Measurements from ENCODE around the gene SLK. TPM values are rescaled to one million over a fixed set of nuclear protein-coding genes. Genes with fewer than 3 reads are reported as not detected.

Gene SLK
- total RNA-seq, 2 experiments from 2014 or later: 20.2 to 32.5 TPM

DNA sequence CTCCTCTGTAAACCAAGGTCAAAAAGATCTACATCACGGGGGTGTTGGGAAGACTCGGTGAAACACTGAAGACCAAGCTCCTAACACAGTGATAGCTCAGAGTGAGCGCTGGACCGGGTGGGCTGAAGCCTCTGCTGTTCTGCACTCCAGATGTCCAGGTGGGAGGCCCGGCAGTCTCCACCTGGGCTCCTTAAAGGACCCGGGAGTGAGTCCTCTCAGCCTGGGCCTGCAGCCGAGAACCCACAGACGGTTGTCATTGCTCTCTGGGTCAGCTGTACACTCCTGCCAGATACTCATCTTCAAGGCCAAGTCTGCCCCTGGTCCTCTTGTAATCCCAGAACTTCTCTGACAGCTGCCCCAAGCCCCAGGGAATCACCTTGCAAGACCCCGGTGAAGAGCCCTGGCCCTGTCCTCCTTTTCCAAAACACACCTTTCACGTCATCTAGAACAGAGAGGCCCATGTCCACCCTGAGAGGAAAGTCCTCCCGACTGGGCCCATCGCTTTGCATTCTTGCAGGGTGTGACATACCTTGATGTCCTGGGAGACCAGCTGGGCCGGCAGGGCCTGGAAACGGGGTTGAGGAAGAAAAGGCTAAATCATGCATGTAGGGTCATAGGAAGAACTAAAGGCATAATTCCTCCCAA is 75.1 kb downstream of the SLK start:
- ATAC-seq (no peak), DNase-seq (no peak)
- no peak overlapping the region for H3K4me3 Mint-ChIP-seq
- no peaks in the 10 kb centered on the region for H3K27me3 Mint-ChIP-seq
- intact Hi-C loops (cut with DNase I, micrococcal nuclease): loop anchor here in 1 of 2 experiments (10.0 kb wide), 1 partner anchor 163 kb away; no protein-coding TSS in a partner anchor
- no peaks in the 10 kb centered on the region for H3K36me3 Mint-ChIP-seq (ENCODE audit: low read depth)
- H3K4me1 Mint-ChIP-seq: no peaks in the 10 kb centered on the region
- ChIA-PET POLR2A (no interaction called here), CTCF (interaction anchor here (0.5 to 1.0 kb wide), 2 partner anchors 79 to 158 kb away, joined by 3 read pairs; no protein-coding TSS in a partner anchor)
- H3K27ac Mint-ChIP-seq: no peak overlapping the region
- no peaks in the 10 kb centered on the region for H3K9me3 Mint-ChIP-seq (ENCODE audit: low read depth)

DNA sequence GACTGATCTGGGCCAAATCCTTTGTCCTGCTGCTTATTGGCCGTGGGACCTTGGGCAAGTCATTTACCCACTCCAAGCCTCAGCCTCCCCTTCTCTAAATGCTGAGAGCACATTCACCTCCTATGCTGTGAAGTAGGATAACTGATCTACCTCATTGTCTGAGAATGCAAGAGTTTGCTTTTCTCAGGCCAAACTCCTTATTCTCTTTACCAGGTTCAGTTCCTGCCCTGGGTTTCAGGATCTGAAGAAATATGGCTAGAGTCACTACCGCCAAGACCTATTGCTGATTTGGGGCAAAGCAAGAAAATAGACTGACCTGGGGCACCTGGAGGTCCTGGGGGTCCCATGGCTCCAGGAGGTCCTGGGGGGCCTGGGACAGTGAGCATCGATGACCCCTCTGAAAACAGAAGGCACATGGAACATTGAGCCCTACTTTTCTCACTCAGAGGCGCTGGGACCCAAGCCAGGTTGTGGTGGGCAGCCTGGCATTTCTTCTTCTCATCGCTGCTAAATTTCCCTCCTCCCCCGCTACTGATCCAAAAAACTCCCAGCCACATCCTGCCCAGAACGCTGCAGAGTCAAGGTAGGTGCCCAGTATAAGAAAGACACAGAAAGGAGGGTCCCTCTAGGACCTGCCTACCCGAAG is 76.4 kb downstream of the SLK start:
- Mint-ChIP-seq H3K27me3 (peaks cover under 1% of the 10 kb centered on the region), H3K4me1 (no peaks in the 10 kb centered on the region), H3K4me3 (no peak overlapping the region), H3K27ac (no peak overlapping the region), H3K9me3 (ENCODE audit: low read depth) (no peaks in the 10 kb centered on the region), H3K36me3 (ENCODE audit: low read depth) (no peaks in the 10 kb centered on the region)
- DNase-seq (no peak), ATAC-seq (no peak)
- POLR2A ChIA-PET: no interaction called here
- intact Hi-C loops (cut with DNase I, micrococcal nuclease): loop anchor here in 1 of 2 experiments (10.0 kb wide), 1 partner anchor 161 kb away; no protein-coding TSS in a partner anchor
- CTCF ChIA-PET: interaction anchor here (0.8 kb wide), 1 partner anchor 16 kb away, joined by 3 read pairs; no protein-coding TSS in a partner anchor

DNA sequence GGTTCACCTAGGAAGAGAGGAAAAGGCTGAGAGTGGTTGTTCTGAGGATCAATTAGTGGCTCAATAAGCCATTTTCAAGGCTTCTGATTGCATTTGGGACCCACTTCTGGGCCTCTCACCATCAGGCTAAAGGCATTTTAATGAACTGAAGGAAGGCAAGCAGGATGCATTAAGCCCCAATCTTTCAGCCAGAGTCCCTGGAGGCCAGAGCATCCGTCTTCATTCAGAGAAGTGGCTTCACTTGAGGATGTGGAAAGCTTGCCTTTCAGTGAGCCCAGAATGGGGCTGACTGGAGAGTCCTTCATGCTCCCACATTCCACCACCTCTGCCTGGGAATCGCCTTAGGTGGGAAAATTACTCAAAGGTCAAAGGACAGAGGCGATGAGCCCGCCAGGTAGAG is 76.9 kb downstream of the SLK start:
- no peak overlapping the region for H3K4me3 Mint-ChIP-seq
- intact Hi-C loops (cut with DNase I, micrococcal nuclease): loop anchor here in 1 of 2 experiments (10.0 kb wide), 1 partner anchor 161 kb away; no protein-coding TSS in a partner anchor
- H3K27me3 Mint-ChIP-seq: peaks cover 2% of the 10 kb centered on the region
- H3K9me3 Mint-ChIP-seq (ENCODE audit: low read depth): no peaks in the 10 kb centered on the region
- H3K4me1 Mint-ChIP-seq: no peaks in the 10 kb centered on the region
- H3K36me3 Mint-ChIP-seq (ENCODE audit: low read depth): no peaks in the 10 kb centered on the region
- no peak for DNase-seq
- no peak overlapping the region for H3K27ac Mint-ChIP-seq
- CTCF ChIA-PET: interaction anchor here (0.8 kb wide), 1 partner anchor 16 kb away, joined by 3 read pairs; no protein-coding TSS in a partner anchor
- ATAC-seq: no peak
- POLR2A ChIA-PET: no interaction called here

DNA sequence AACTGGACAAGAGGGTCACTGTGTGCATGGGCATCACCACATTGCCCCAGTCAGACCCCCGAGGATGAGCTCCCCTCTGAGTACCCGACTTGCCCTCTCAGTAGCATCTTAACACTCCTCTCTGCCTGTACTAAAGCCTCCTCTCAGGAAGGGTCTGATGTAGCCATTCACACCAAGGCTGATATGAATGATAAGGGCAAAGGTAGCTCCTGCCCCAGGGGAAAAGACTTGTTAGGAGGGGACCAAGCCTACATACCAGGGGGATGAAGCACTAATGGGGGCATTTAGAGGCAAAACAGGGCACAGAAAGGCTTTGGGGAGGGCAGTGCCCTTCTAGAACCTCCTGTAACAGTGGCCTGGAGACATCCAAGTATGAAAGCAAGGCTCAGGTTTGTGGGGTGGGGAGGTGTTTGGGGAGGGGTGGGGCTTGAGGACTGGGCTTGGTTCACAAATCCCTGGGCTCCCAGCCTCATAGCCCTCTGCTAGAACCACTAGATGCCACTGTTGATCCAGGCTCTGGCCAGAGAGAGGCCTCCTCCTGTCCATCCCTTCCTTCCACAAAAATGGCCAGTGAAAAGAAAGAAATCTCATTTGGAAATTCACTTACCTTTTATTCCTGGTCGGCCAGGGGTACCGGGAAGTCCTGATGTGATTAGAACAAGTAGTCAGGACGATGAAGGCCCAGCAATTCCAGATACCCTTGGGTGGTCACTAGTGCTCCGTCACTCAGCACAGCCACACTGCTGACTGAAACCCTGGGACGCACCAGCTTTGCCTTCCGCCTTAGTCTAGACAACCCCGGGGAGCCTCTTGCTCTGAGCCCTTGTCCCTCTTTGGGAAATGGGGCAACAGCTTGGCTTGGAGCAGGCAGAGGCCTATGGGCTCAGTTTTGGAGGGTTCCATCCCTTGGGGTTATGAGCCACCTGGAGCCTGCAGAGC is 78.5 kb downstream of the SLK start:
- CTCF ChIA-PET: interaction anchor here (0.7 to 1.4 kb wide), 3 partner anchors 36 to 157 kb away, joined by 3 to 6 read pairs (median 3); no protein-coding TSS in a partner anchor
- H3K4me1 Mint-ChIP-seq: peaks cover 5% of the 10 kb centered on the region
- no peak overlapping the region for H3K27ac Mint-ChIP-seq
- intact Hi-C loops (cut with DNase I, micrococcal nuclease): loop anchor here (5.0 to 10.0 kb wide), 2 partner anchors 159 to 162 kb away; no protein-coding TSS in a partner anchor
- peaks cover 2% of the 10 kb centered on the region for H3K27me3 Mint-ChIP-seq
- ATAC-seq (peak; percentile 64), DNase-seq (peak; percentile 39)
- POLR2A ChIA-PET: no interaction called here
- no peaks in the 10 kb centered on the region for H3K9me3 Mint-ChIP-seq (ENCODE audit: low read depth)
- no peaks in the 10 kb centered on the region for H3K36me3 Mint-ChIP-seq (ENCODE audit: low read depth)
- H3K4me3 Mint-ChIP-seq: no peak overlapping the region

DNA sequence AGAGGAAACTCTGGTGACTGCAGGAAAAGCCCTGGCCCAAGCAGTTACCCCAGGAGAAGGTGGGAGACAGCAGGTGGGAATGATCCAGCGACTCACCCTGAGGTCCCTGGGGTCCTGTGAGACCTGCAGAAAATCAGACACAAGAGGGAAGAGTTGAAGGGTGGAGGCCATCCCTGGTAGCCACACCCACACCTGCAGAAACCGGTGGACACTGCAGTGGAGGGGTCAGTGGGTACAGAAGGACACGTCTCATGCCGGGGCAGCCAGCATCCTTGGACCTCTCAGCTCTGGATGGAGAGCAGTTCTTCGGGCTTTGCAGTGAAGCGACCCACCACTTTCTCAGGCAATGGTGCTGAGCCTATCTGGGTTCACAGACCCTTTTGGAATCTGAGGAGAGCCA is 79.7 kb downstream of the SLK start:
- intact Hi-C loops (cut with DNase I, micrococcal nuclease): loop anchor here (5.0 to 10.0 kb wide), 2 partner anchors 158 to 161 kb away; no protein-coding TSS in a partner anchor
- ATAC-seq: no peak
- Mint-ChIP-seq H3K27ac (no peak overlapping the region), H3K36me3 (ENCODE audit: low read depth) (no peaks in the 10 kb centered on the region), H3K27me3 (peaks cover 2% of the 10 kb centered on the region), H3K4me1 (peaks cover 5% of the 10 kb centered on the region), H3K4me3 (no peak overlapping the region), H3K9me3 (ENCODE audit: low read depth) (no peaks in the 10 kb centered on the region)
- DNase-seq: no peak
- CTCF ChIA-PET: no interaction called here
- POLR2A ChIA-PET: no interaction called here

DNA sequence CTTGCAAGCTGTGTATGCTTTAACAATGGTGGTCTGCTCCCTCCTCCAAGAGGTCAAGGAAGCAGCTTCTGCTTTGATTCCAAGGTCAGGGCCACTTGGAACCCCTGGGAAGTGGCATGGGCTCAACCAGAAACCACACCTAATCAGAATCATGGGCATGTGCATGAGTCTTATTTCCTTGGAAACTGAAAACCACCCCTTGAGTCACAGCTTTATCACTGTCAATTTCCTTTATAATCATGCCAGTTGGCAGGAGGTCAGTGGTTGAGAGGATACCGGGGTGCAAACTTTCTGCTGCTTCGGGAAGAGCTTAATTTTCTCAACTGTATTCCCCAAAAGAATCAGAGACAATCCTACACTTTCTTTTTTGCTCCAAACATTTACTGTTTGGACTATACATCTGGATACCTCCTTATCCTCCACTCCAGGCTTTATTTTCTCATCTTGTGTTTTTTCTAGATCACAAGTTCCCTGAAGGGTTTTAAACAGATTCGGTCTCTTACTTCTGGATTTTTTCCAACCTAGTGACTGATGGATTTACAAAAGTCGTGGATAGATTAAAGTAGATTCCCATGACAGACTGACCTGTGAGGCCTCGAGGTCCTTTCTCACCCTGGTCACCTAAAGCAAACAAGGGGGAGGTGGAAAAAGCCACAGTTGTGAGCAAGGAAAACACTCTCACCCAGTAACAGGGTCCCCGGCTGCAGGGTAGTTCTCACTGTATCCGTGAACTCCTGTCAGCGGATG is 82.7 kb downstream of the SLK start:
- Mint-ChIP-seq H3K9me3 (ENCODE audit: low read depth) (no peaks in the 10 kb centered on the region), H3K36me3 (ENCODE audit: low read depth) (no peaks in the 10 kb centered on the region), H3K4me1 (peaks cover 5% of the 10 kb centered on the region), H3K4me3 (no peak overlapping the region), H3K27ac (no peak overlapping the region), H3K27me3 (peaks cover 2% of the 10 kb centered on the region)
- ChIA-PET CTCF (interaction anchor here (1.1 kb wide), 1 partner anchor 225 kb away, joined by 4 read pairs; no protein-coding TSS in a partner anchor), POLR2A (interaction anchor here (0.6 kb wide), 1 partner anchor 142 kb away, joined by 4 read pairs; no protein-coding TSS in a partner anchor)
- intact Hi-C loops (cut with DNase I, micrococcal nuclease): loop anchor here (5.0 to 10.0 kb wide), 2 partner anchors 155 to 158 kb away; no protein-coding TSS in a partner anchor
- DNase-seq (no peak), ATAC-seq (no peak)

DNA sequence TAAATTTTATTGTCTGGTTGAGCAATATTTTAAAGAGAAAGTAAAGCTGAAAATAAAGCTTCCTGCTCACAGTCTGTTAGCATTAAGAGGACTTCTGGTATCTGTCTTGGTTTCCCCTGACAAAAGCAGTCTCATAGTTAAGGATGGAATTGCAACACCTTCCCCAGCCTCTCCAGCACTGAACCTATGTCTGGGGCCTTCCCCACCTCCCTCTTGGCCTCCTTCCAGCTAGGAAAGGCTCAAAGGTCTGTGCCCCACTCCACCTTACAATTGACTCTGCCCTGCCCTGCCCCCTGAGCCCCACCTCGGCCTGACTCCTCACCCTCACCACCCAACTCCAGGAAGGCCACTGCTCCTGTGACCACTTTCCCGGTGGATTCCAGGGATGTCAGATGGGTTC is 85.5 kb downstream of the SLK start:
- ATAC-seq (no peak), DNase-seq (no peak)
- ChIA-PET CTCF (interaction anchor here (0.6 to 0.9 kb wide), 2 partner anchors 20 to 196 kb away, joined by 3 to 4 read pairs; no protein-coding TSS in a partner anchor), POLR2A (no interaction called here)
- Mint-ChIP-seq H3K9me3 (ENCODE audit: low read depth) (no peaks in the 10 kb centered on the region), H3K27me3 (peaks cover 2% of the 10 kb centered on the region), H3K4me3 (no peak overlapping the region), H3K36me3 (ENCODE audit: low read depth) (no peaks in the 10 kb centered on the region), H3K27ac (no peak overlapping the region), H3K4me1 (peaks cover 5% of the 10 kb centered on the region)
- intact Hi-C loops (cut with DNase I, micrococcal nuclease): no loop called here

DNA sequence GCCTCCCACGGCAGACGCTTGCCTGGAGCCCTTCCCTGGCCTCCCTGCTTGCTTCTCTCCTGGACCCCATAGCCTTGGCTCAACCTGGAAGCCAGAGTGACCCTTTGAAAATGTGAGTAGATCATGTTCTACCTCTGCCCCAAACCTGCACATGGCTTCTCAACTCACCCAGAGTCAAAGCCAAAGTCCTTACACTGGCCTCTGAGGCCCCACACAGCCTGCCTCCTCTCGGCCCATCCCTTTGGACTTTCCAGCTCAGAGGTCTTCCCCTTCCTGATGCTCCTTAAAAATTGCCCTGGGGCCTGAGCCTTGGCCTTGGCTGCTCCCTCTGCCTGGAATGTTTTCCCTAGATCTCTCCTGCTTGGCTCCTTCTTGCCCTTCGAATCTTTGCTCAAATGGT is 86.3 kb downstream of the SLK start:
- H3K36me3 Mint-ChIP-seq (ENCODE audit: low read depth): no peaks in the 10 kb centered on the region
- peaks cover 5% of the 10 kb centered on the region for H3K4me1 Mint-ChIP-seq
- ChIA-PET CTCF (interaction anchor here (0.5 kb wide), 1 partner anchor 13 kb away, joined by 4 read pairs; no protein-coding TSS in a partner anchor), POLR2A (no interaction called here)
- H3K9me3 Mint-ChIP-seq (ENCODE audit: low read depth): no peaks in the 10 kb centered on the region
- DNase-seq (no peak), ATAC-seq (no peak)
- no peak overlapping the region for H3K27ac Mint-ChIP-seq
- intact Hi-C loops (cut with DNase I, micrococcal nuclease): no loop called here
- no peak overlapping the region for H3K4me3 Mint-ChIP-seq
- peaks cover 2% of the 10 kb centered on the region for H3K27me3 Mint-ChIP-seq

DNA sequence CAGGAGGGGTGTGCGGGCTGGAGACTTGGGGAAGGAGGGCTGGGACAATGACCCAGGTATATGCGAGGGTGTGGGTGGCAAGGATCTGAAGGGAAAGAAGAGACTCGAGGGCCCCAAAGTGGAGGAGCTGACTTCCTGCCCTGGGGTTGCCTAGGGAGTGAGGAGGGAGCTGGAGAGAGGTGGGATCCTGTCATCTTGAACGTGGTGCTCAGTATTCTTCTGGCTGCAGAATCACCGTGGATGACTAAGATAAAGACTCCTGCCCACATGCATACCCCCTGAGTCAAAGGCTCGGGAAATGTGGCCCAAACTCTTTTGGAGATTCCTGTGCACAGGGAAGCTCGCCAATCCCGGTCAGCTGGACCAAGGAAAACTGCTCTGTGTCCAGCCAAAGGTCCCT is 87.5 kb downstream of the SLK start:
- H3K4me1 Mint-ChIP-seq: peaks cover 3% of the 10 kb centered on the region
- intact Hi-C loops (cut with DNase I, micrococcal nuclease): no loop called here
- no peaks in the 10 kb centered on the region for H3K27me3 Mint-ChIP-seq
- ATAC-seq: no peak
- ChIA-PET CTCF (interaction anchor here (1.3 kb wide), 1 partner anchor 19 kb away, joined by 4 read pairs; no protein-coding TSS in a partner anchor), POLR2A (no interaction called here)
- H3K4me3 Mint-ChIP-seq: no peak overlapping the region
- no peak overlapping the region for H3K27ac Mint-ChIP-seq
- no peaks in the 10 kb centered on the region for H3K36me3 Mint-ChIP-seq (ENCODE audit: low read depth)
- H3K9me3 Mint-ChIP-seq (ENCODE audit: low read depth): no peaks in the 10 kb centered on the region
- no peak for DNase-seq

DNA sequence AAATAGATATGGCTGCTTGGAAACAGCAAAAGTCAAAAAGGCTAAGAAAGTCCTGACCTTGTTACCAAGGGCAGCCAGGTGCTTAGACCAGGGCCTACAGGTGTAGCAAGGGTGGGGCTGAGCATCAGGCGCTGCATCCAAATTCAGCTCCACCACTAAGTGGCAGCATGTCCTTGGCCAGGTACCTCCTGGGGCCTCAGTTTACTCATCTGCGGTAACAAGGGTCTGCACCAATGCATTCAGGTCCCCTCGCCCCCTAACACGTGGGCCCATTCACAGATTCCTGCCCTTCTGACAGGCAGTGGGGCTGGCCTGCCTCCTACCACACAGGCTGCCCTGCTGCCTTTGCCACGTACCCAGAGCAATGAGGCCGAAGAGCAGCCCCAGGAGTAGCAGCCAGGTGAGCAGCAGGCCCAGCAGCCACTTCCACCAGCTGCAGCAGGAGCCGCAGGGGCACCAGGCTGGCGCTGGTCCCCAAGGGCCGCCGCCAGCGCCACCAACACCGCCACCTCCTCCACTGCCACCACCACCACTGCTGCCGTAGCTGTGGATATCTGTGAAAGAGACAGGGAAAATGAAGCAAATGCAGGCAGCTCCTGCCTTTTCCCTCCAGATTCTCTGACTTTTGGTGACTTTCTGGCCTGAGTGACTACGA is 89.8 kb downstream of the SLK start:
- ATAC-seq (no peak), DNase-seq (no peak)
- Mint-ChIP-seq H3K27ac (no peak overlapping the region), H3K36me3 (ENCODE audit: low read depth) (no peaks in the 10 kb centered on the region), H3K27me3 (no peaks in the 10 kb centered on the region), H3K4me3 (no peak overlapping the region), H3K4me1 (no peaks in the 10 kb centered on the region), H3K9me3 (ENCODE audit: low read depth) (no peaks in the 10 kb centered on the region)
- CTCF ChIA-PET: interaction anchor here (0.9 to 1.0 kb wide), 3 partner anchors 24 to 164 kb away, joined by 3 read pairs; no protein-coding TSS in a partner anchor
- intact Hi-C loops (cut with DNase I, micrococcal nuclease): no loop called here
- POLR2A ChIA-PET: no interaction called here
